ENCODE results near the gene NXPH3. TPM values are rescaled to one million over a fixed set of nuclear protein-coding genes. Genes with fewer than 3 reads are reported as not detected.

The NXPH3 gene
- polyA plus RNA-seq, 3 donors = 0.87 to 1.2 (median 1.2) TPM

DNA sequence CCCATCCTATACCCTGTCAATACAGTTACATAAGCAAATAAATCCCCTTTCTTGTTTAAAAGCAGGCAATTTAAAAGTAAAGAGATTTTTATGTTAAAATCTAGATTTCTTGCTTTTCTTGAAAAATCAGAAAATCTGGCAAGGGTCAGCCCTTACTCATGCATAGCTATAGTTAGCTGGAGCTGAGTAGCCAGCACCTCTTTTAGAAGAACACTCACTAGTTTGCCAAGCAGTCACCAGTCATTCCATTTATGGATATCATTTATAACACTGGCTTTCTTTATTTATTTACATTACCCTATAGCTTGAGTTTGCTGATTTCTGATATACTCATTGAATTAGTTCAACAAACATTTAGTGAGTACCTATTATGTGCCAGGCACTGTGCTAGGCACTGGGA is 45.7 kb downstream of the NXPH3 start:
- DNase-seq = no peak

DNA sequence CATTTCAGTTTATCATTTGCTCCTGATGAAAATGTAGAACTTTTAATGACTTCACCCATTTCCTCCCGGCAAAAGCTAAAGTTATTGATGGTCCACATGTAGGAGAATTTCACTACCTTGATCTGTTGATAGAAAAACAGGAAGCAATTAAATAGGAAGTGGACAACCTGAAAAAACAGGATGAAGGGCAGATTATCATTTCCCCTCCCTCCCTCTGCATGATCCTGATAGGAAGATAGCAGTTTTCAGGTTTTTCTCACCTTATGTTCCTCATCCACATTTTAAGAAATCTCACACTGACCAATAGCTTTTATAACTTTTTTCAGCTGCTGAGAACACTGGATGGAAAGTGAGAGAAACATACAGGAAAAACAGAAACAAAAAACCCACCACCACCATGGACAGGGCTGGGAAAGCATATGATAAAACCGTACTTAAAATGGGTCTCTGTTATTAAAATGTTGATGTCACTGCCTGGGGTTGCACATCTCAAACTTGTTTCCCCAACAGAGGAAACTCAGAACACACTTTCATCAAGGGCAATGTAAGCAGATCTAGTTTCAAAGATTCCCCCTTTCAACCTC is 46.4 kb downstream of the NXPH3 start:
- no peak for DNase-seq

DNA sequence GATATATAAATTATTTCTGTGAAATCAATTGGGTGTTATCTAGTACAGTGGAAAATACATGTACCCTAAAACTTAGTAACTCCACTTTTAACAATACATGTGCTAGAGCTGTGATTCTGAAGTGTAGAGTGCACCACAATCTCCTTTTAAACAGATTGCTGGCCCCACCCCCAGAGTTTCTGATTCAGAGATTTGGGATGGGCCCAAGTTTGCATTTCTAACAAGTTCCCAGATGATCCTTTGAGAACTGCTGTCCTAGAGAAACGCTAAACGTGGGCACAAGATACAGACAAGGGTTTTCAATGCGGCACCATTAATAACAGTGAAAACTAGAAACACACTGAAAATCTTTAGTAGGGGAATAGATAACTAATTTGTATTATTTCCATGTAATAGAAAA is 49.2 kb downstream of the NXPH3 start:
- no peak for DNase-seq

DNA sequence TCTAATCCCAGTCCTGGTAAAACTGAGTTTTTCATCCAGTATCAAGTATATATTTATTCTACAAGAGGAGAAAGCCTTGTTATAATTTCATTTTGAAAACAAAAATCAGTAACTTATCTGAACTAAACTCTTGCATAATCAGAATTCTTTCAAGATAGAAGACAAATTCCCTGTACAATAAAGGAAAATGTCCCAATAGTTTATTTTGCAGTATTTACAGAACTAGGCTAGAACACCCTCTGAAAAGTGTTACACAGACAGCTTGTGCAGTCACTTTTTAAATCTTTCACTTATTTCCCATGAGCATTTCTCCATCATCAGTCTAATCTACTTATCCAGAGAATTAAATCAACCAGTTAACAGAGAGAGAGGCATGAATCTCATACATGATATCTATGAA is 53.8 kb downstream of the NXPH3 start:
- no peak for DNase-seq

DNA sequence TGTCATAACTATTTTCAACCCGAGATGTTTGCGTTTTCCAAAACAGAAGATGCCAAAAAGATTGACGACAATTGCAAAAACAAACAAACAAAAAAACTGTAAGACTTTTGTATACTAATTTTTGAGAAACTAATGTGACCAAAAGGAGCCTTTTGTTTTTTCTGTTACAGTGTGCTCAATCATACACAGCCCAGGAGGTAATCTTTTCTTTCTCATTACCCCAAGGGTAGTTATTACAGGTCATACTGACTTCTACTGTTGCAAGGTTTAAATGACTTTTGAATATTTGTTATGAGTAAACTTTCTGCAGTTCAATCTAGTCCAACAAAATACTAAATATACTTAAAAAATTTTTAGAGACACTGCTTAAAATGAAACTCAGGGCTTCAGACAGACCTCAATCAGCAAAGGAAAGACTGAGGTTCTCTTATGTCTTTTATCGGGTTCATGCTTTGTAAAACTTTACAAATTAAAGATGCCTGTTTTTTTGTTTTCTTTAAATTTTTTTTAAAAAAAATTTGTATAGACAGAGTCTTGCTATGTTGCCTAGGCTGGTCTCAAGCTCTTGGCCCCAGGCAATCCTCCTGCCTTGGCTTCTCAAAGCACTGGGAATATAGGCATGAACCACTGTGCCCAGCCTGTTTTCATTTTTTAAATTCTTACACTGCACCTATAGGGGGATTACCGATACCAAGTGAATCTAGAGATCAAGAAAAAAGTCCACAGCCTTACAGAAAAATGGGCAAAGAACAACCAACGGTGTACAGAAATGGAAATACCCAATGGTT is 54.6 kb downstream of the NXPH3 start:
- no peak for DNase-seq

DNA sequence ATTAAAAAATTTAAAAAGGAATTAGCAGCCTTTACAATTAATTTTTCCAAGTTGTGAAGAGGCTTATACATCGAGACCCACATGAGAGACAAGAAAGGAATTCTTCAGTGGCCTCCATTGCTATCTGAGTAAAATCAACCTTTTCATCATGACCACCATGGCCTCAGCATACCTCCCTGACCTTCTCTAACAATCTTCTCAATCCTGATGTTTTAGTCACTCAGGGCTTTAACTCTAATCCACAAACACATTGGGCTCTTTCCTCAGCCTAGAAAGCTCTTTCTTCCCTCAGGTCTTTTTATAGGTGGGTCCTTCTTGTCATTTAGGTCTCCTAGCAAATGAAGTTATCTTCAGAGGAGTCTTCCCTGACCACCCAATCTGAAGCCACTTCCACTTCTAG is 55.8 kb downstream of the NXPH3 start:
- DNase-seq = no peak

Other genes starting within 250 kb of the NXPH3 start
- gene ZNF652, start 213.6 kb upstream of the NXPH3 start, polyA plus RNA-seq (ENCODE audit: insufficient read length in 3 of 3) = 10 to 100 TPM; 24.1 to 32.7 (median 29.8) TPM
- 100 to 1,000 TPM; 231 to 273 (median 243) TPM for gene PHB1, start 161.0 kb upstream of the NXPH3 start, polyA plus RNA-seq (ENCODE audit: insufficient read length in 3 of 3)
- 1 to 10 TPM; 2.6 to 8.2 (median 5.4) TPM for gene NGFR, start 80.6 kb upstream of the NXPH3 start, polyA plus RNA-seq (ENCODE audit: insufficient read length in 3 of 3)
- 10 to 100 TPM; 60.0 to 68.6 (median 66.1) TPM for gene SPOP, start 102.2 kb downstream of the NXPH3 start, polyA plus RNA-seq (ENCODE audit: insufficient read length in 3 of 3)
- gene SLC35B1, start 132.1 kb downstream of the NXPH3 start, polyA plus RNA-seq (ENCODE audit: insufficient read length in 3 of 3) = 10 to 100 TPM; 76.5 to 78.4 (median 77.5) TPM
- gene FAM117A, start 188.3 kb downstream of the NXPH3 start, polyA plus RNA-seq (ENCODE audit: insufficient read length in 3 of 3) = 10 to 100 TPM; 19.9 to 25.8 (median 20.5) TPM
- gene KAT7, start 212.8 kb downstream of the NXPH3 start, polyA plus RNA-seq (ENCODE audit: insufficient read length in 3 of 3) = 10 to 100 TPM; 49.9 to 61.8 (median 52.5) TPM